ENCODE data around the gene SUCO.
A peak's percentile ranks its signal among the peaks of the same experiment; 100 is the strongest.

SUCO gene

GRCh38 chr1:172647987-172648386, 115.0 kb downstream of the SUCO start:
- H3K27me3 Mint-ChIP-seq = peaks cover 19% of the 10 kb centered on the region
- H3K9me3 Mint-ChIP-seq = no peaks in the 10 kb centered on the region
- no peaks in the 10 kb centered on the region for H3K36me3 Mint-ChIP-seq (ENCODE audit: low read depth)
- no peak overlapping the region for H3K4me3 Mint-ChIP-seq
- peak overlapping the region; percentile 90 for H3K27ac Mint-ChIP-seq
- peaks cover 66% of the 10 kb centered on the region for H3K4me1 Mint-ChIP-seq (ENCODE audit: low read depth)

GRCh38 chr1:172650474-172651193, 117.7 kb downstream of the SUCO start:
- no peaks in the 10 kb centered on the region for H3K36me3 Mint-ChIP-seq (ENCODE audit: low read depth)
- H3K4me3 Mint-ChIP-seq = no peak overlapping the region
- peaks cover 19% of the 10 kb centered on the region for H3K27me3 Mint-ChIP-seq
- peaks cover 62% of the 10 kb centered on the region for H3K4me1 Mint-ChIP-seq (ENCODE audit: low read depth)
- H3K9me3 Mint-ChIP-seq = no peaks in the 10 kb centered on the region
- no peak overlapping the region for H3K27ac Mint-ChIP-seq

- Mint-ChIP-seq H3K9me3 (no peaks in the 10 kb centered on the region), H3K27ac (no peak overlapping the region), H3K27me3 (peaks cover 19% of the 10 kb centered on the region), H3K4me3 (no peak overlapping the region), H3K4me1 (ENCODE audit: low read depth) (peaks cover 46% of the 10 kb centered on the region), H3K36me3 (ENCODE audit: low read depth) (no peaks in the 10 kb centered on the region)
Measured at GRCh38 chr1:172653015-172653709, 120.2 kb downstream of the SUCO start.

DNA sequence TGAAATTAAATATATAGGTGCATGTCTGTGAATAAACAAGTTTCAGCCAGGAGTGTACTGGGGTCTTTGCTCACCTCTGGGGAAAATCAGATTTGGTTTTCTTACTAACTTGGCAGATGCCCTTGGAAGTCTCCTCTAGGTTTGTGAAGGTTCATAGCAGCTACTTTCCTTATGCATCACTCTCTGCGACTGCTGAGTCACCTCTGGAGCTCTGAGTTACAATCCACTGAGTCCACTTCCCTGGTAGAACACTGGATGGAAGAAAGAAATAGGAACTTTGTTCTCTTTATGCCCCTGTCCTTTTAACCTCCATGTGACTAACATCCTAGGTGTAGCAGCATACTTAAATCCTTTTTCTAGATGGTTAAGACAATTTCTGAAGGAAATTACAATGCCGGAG, 121.6 kb downstream of the SUCO start:
- H3K4me3 Mint-ChIP-seq = no peak overlapping the region
- no peak overlapping the region for H3K27ac Mint-ChIP-seq
- peaks cover 3% of the 10 kb centered on the region for H3K36me3 Mint-ChIP-seq (ENCODE audit: low read depth)
- H3K4me1 Mint-ChIP-seq (ENCODE audit: low read depth) = peaks cover 51% of the 10 kb centered on the region
- no peaks in the 10 kb centered on the region for H3K9me3 Mint-ChIP-seq
- peaks cover 14% of the 10 kb centered on the region for H3K27me3 Mint-ChIP-seq

DNA sequence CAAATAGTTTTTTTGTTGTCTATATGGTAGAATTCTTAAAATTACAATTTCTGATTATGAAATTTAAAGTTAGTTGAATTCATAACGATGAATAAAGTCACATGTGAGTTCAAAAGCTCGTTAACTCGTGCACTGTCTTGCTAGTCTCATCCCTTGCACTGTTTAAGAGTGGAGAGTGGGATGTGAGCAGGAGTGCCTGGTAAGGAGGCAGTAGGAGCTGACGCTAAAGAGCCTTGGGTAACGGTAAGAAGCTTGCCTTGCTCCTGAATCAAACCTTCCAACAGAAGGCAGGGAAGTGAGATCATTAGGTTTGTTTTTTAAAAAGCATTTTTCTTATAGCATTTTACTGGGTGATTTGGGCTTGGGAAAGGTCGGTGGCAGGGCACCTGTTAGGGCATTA, 123.6 kb downstream of the SUCO start:
- Mint-ChIP-seq H3K4me1 (ENCODE audit: low read depth) (peaks cover 68% of the 10 kb centered on the region), H3K27ac (no peak overlapping the region), H3K9me3 (no peaks in the 10 kb centered on the region), H3K4me3 (no peak overlapping the region), H3K36me3 (ENCODE audit: low read depth) (peaks cover 22% of the 10 kb centered on the region), H3K27me3 (peaks cover 6% of the 10 kb centered on the region)

GRCh38 chr1:172657586-172657985, 124.6 kb downstream of the SUCO start:
- Mint-ChIP-seq H3K4me3 (no peak overlapping the region), H3K9me3 (no peaks in the 10 kb centered on the region), H3K27ac (no peak overlapping the region), H3K4me1 (ENCODE audit: low read depth) (peaks cover 73% of the 10 kb centered on the region), H3K27me3 (peaks cover 2% of the 10 kb centered on the region), H3K36me3 (ENCODE audit: low read depth) (peaks cover 33% of the 10 kb centered on the region)

DNA sequence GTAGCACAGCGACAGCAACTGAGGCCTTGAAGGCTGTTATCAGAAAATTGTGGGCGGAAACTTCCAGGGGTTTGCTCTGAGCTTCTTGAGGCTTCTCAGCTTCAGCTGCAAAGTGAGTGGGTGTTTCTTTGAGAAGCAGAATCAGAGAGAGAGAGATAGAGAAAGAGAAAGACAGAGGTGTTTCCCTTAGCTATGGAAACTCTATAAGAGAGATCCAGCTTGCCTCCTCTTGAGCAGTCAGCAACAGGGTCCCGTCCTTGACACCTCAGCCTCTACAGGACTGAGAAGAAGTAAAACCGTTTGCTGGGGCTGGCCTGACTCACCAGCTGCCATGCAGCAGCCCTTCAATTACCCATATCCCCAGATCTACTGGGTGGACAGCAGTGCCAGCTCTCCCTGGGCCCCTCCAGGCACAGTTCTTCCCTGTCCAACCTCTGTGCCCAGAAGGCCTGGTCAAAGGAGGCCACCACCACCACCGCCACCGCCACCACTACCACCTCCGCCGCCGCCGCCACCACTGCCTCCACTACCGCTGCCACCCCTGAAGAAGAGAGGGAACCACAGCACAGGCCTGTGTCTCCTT, 126.0 kb downstream of the SUCO start, which contains the start of gene FASLG:
TSS of gene FASLG (plus strand) at position 233 of the 583 bp plus-strand sequence. CDS start at position 332, 99 bp downstream.
- H3K36me3 Mint-ChIP-seq (ENCODE audit: low read depth) = peaks cover 45% of the 10 kb centered on the region
- H3K4me1 Mint-ChIP-seq (ENCODE audit: low read depth) = peaks cover 75% of the 10 kb centered on the region
- peak within 1 kb of the TSS; percentile 95 for H3K4me3 Mint-ChIP-seq
- H3K27me3 Mint-ChIP-seq = peaks cover 3% of the 10 kb centered on the region
- peaks cover 8% of the 10 kb centered on the region for H3K9me3 Mint-ChIP-seq
- H3K27ac Mint-ChIP-seq = peak within 1 kb of the TSS; percentile 99

DNA sequence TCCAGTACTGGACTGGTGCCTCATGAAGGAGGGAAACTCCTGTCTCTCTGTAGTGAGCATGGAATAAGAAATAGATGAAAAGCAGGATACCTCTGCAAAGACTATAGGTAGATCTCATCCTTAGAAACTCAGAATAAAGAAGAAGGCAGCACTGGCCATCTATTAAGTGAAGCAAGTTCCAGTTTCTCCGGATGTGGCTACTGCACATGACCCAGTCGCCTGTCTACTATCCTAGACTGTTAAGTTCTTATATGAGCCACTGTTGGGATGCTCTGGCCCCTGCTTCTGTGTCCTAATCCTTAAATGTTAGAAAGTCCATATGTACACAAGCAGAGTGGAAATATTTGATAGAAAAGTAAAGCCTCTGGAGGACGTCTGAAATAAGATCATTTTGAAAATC, 128.2 kb downstream of the SUCO start:
- peaks cover 67% of the 10 kb centered on the region for H3K36me3 Mint-ChIP-seq (ENCODE audit: low read depth)
- peaks cover 3% of the 10 kb centered on the region for H3K27me3 Mint-ChIP-seq
- H3K4me1 Mint-ChIP-seq (ENCODE audit: low read depth) = peaks cover 80% of the 10 kb centered on the region
- peak overlapping the region; percentile 95 for H3K4me3 Mint-ChIP-seq
- H3K27ac Mint-ChIP-seq = peak overlapping the region; percentile 99
- H3K9me3 Mint-ChIP-seq = peaks cover 8% of the 10 kb centered on the region
